WTC11 (cell line): ENCODE data around the gene NPAS3. TPM values are rescaled to one million over a fixed set of nuclear protein-coding genes. Genes with fewer than 3 reads are reported as not detected.

Experiments used
- ATAC-seq: fragments of 200-7000 bp; cut with Tn5 transposase; 2 replicates; pipeline ENCODE4 v1.10.0; 2021; ENCODE audit warnings: mild to moderate bottlenecking, moderate library complexity
- CTCF ChIA-PET: fragments of 300-600 bp; sonication (Branson Sonifier 250); formaldehyde crosslinking; loops from one replicate; lab custom pipeline; 2021; ENCODE audit warnings: antibody characterized with exemption; lab: Charles Lee
- POLR2A ChIA-PET: fragments of 350-600 bp; sonication (Branson Sonifier 250); formaldehyde crosslinking; loops from one replicate; lab custom pipeline; 2021; ENCODE audit warnings: antibody characterized with exemption; lab: Charles Lee
- DNase-seq: peaks from one replicate; pipeline ENCODE4 v3.0.0; 2021; ENCODE audit warnings: low spot score
- H3K27ac Mint-ChIP-seq: 2 replicates; pipeline ENCODE4 v1.8.0; 2021; ENCODE audit warnings: mixed read lengths
- H3K27me3 Mint-ChIP-seq: 2 replicates; pipeline ENCODE4 v1.8.0; 2021; ENCODE audit warnings: low read depth, mild to moderate bottlenecking, moderate library complexity, mixed read lengths
- H3K36me3 Mint-ChIP-seq: 2 replicates; pipeline ENCODE4 v1.8.0; 2021; ENCODE audit warnings: mixed read lengths
- H3K4me1 Mint-ChIP-seq: 2 replicates; pipeline ENCODE4 v1.8.0; 2022; ENCODE audit warnings: mixed read lengths
- H3K4me3 Mint-ChIP-seq: 2 replicates; pipeline ENCODE4 v1.8.0; 2021; ENCODE audit warnings: mild to moderate bottlenecking, moderate library complexity, mixed read lengths
- H3K9me3 Mint-ChIP-seq: 2 replicates; pipeline ENCODE4 v1.8.0; 2021; ENCODE audit warnings: mixed read lengths
- AR ChIP-seq: fragments of 250-450 bp; sonication (Bioruptor Pico); IDR thresholded peaks from 2 replicates; pipeline ENCODE4 v1.9.0; 2021; ENCODE audit warnings: mild to moderate bottlenecking
- ARID4B ChIP-seq: sonication (generic); formaldehyde crosslinking; IDR thresholded peaks from 2 replicates; pipeline ENCODE4 v1.8.0; 2023; ENCODE audit warnings: missing genetic modification reagents, mild to moderate bottlenecking, borderline replicate concordance
- FOXJ3 ChIP-seq: sonication (generic); formaldehyde crosslinking; IDR thresholded peaks from 2 replicates; pipeline ENCODE4 v1.9.0; 2021; ENCODE audit warnings: missing genetic modification reagents, mild to moderate bottlenecking, borderline replicate concordance
- GRHL2 ChIP-seq: fragments of 250-450 bp; sonication (Bioruptor Pico); IDR thresholded peaks from 2 replicates; pipeline ENCODE4 v1.8.0; 2022; ENCODE audit warnings: mild to moderate bottlenecking, moderate library complexity; ENCODE audit not compliant: insufficient replicate concordance, severe bottlenecking
- HMGA2 ChIP-seq: fragments of 250-450 bp; sonication (Bioruptor Pico); IDR thresholded peaks from 2 replicates; pipeline ENCODE4 v1.4.0; 2021; ENCODE audit warnings: mild to moderate bottlenecking, moderate library complexity
- JAZF1 ChIP-seq: fragments of 250-450 bp; sonication (Bioruptor Pico); IDR thresholded peaks from 2 replicates; pipeline ENCODE4 v1.9.0; 2021; ENCODE audit warnings: moderate library complexity, mild to moderate bottlenecking, inconsistent platforms
- MXD4 ChIP-seq: fragments of 250-450 bp; sonication (Bioruptor Pico); IDR thresholded peaks from 2 replicates; pipeline ENCODE4 v1.8.0; 2021; ENCODE audit warnings: mild to moderate bottlenecking, moderate library complexity, borderline replicate concordance
- OVOL2 ChIP-seq: fragments of 250-450 bp; sonication (Bioruptor Pico); IDR thresholded peaks from 2 replicates; pipeline ENCODE4 v1.9.0; 2021; ENCODE audit warnings: mild to moderate bottlenecking, borderline replicate concordance
- SOX15 ChIP-seq: fragments of 250-450 bp; sonication (Bioruptor Pico); IDR thresholded peaks from 2 replicates; pipeline ENCODE4 v1.9.0; 2021; ENCODE audit warnings: mild to moderate bottlenecking
- STAT6 ChIP-seq: sonication (generic); formaldehyde crosslinking; conservative IDR thresholded peaks from 2 replicates; pipeline ENCODE4 v1.8.1; 2023; ENCODE audit warnings: mild to moderate bottlenecking, low read depth, missing genetic modification reagents, moderate library complexity
- ZNF396 ChIP-seq: fragments of 250-450 bp; sonication (Bioruptor Pico); IDR thresholded peaks from 2 replicates; pipeline ENCODE4 v1.8.0; 2021; ENCODE audit warnings: mild to moderate bottlenecking, moderate library complexity, borderline replicate concordance
- ZNF416 ChIP-seq: fragments of 250-450 bp; sonication (Bioruptor Pico); IDR thresholded peaks from 2 replicates; pipeline ENCODE4 v1.9.0; 2021; ENCODE audit warnings: mild to moderate bottlenecking, inconsistent platforms
- total RNA-seq: library from RNA; stranded (reverse); gene quantifications from 3 replicates; pipeline ENCODE4 v1.2.3, GENCODE V29; 2021
- TF ChIP-seq, protein P1 (sequence below): fragments of 250-450 bp; sonication (Bioruptor Pico); IDR thresholded peaks from 2 replicates; pipeline ENCODE4 v1.8.0; 2021; ENCODE audit warnings: mild to moderate bottlenecking
- TF ChIP-seq, protein P2 (sequence below): fragments of 200-600 bp; IDR thresholded peaks from 2 replicates; pipeline ENCODE4 v1.8.0; 2022; ENCODE audit warnings: antibody characterized with exemption

Gene NPAS3
- total RNA-seq, 1 experiment from 2014 or later: 3.2 TPM

DNA sequence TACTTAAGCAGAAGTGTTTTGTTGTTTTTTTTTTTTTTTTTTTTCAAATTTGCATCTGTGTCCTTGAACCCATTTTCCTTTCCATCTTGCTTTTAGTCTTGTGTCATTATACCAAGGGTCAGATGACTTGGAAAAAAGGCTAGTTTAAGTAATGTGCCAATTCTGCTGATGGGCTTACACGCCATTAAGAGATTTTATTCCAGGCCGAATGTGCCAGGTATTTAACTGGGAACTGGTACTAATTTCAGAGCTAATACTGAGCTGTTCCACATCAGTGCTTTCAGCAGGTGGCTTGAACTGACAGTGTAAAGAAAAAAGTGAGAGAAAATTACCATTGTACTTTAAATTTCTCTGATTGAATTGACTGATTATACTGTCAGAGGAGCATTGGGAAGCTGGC, 224.9 kb downstream of the NPAS3 start:
- Mint-ChIP-seq H3K27me3 (no peaks in the 10 kb centered on the region), H3K4me1 (peaks cover 10% of the 10 kb centered on the region; the same call in 1 of the 2 replicates), H3K27ac (no peak overlapping the region), H3K36me3 (no peaks in the 10 kb centered on the region), H3K4me3 (no peak overlapping the region), H3K9me3 (no peaks in the 10 kb centered on the region)
- ATAC-seq (no peak), DNase-seq (no peak)
- ChIA-PET CTCF (no interaction called here), POLR2A (interaction anchor here (0.6 kb wide), 1 partner anchor 1890 kb away, joined by 4 read pairs; no protein-coding TSS in a partner anchor)
- TF ChIP-seq SOX15 (CRISPR knock-in tag): no peak
- no peak for TF ChIP-seq MXD4 (CRISPR knock-in tag)
- no peak for TF ChIP-seq GRHL2
- no peak for TF ChIP-seq FOXJ3 (CRISPR knock-in tag)
- no peak for TF ChIP-seq HMGA2
- TF ChIP-seq OVOL2 (CRISPR knock-in tag): no peak

- H3K36me3 Mint-ChIP-seq: no peaks in the 10 kb centered on the region
- H3K27me3 Mint-ChIP-seq: no peaks in the 10 kb centered on the region
- POLR2A ChIA-PET: no interaction called here
- no peak overlapping the region for H3K4me3 Mint-ChIP-seq
- TF ChIP-seq, protein P1, sequence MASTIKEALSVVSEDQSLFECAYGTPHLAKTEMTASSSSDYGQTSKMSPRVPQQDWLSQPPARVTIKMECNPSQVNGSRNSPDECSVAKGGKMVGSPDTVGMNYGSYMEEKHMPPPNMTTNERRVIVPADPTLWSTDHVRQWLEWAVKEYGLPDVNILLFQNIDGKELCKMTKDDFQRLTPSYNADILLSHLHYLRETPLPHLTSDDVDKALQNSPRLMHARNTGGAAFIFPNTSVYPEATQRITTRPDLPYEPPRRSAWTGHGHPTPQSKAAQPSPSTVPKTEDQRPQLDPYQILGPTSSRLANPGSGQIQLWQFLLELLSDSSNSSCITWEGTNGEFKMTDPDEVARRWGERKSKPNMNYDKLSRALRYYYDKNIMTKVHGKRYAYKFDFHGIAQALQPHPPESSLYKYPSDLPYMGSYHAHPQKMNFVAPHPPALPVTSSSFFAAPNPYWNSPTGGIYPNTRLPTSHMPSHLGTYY (CRISPR knock-in tag): no peak
- H3K4me1 Mint-ChIP-seq: peaks cover 10% of the 10 kb centered on the region; the same call in 1 of the 2 replicates
- CTCF ChIA-PET: interaction anchor here (0.9 kb wide), 1 partner anchor 45 kb away, joined by 3 read pairs; no protein-coding TSS in a partner anchor
- no peaks in the 10 kb centered on the region for H3K9me3 Mint-ChIP-seq
- DNase-seq (no peak), ATAC-seq (peak; percentile 84)
- H3K27ac Mint-ChIP-seq: no peak overlapping the region
These were observed 226.7 kb downstream of the NPAS3 start for GRCh38 chr14:33165144-33165925.

DNA sequence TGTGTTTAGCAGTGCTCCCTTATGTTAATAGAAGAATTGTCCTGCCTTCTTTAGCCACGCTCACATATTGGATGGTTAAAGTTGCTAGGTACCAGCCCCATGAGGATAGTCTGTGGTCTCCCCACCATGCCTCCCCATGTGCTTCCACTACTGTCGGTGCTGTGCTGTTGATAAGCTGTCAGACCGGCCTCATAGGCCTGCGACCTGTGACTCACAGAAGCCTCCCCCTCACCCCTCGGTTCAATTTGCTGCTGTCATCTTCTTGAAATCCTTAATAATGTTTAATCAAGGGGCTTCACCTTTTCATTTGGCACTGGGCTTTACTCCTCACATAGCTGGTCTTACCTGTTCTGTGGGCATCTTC, 227.2 kb downstream of the NPAS3 start:
- H3K27ac Mint-ChIP-seq: no peak overlapping the region
- H3K9me3 Mint-ChIP-seq: no peaks in the 10 kb centered on the region
- no peak overlapping the region for H3K4me3 Mint-ChIP-seq
- DNase-seq (no peak), ATAC-seq (peak; percentile 43)
- CTCF ChIA-PET: interaction anchor here (0.9 kb wide), 1 partner anchor 44 kb away, joined by 3 read pairs; no protein-coding TSS in a partner anchor
- no peaks in the 10 kb centered on the region for H3K36me3 Mint-ChIP-seq
- H3K27me3 Mint-ChIP-seq: no peaks in the 10 kb centered on the region
- H3K4me1 Mint-ChIP-seq: peaks cover 10% of the 10 kb centered on the region; the same call in 1 of the 2 replicates
- POLR2A ChIA-PET: no interaction called here
- TF ChIP-seq AR (no peak), ZNF416 (no peak), JAZF1 (no peak), FOXJ3 (CRISPR knock-in tag) (no peak), ARID4B (CRISPR knock-in tag) (no peak), STAT6 (CRISPR knock-in tag) (no peak), ZNF396 (CRISPR knock-in tag) (no peak)
- TF ChIP-seq, protein P2, sequence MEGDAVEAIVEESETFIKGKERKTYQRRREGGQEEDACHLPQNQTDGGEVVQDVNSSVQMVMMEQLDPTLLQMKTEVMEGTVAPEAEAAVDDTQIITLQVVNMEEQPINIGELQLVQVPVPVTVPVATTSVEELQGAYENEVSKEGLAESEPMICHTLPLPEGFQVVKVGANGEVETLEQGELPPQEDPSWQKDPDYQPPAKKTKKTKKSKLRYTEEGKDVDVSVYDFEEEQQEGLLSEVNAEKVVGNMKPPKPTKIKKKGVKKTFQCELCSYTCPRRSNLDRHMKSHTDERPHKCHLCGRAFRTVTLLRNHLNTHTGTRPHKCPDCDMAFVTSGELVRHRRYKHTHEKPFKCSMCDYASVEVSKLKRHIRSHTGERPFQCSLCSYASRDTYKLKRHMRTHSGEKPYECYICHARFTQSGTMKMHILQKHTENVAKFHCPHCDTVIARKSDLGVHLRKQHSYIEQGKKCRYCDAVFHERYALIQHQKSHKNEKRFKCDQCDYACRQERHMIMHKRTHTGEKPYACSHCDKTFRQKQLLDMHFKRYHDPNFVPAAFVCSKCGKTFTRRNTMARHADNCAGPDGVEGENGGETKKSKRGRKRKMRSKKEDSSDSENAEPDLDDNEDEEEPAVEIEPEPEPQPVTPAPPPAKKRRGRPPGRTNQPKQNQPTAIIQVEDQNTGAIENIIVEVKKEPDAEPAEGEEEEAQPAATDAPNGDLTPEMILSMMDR: no peak
